Mesenchymal stem cell (in vitro differentiated cells and primary cell): ENCODE results near the gene CYTH3.
A peak's percentile ranks its signal among the peaks of the same experiment; 100 is the strongest.
"Not testable (repeated sequence)": the region's sequence is repeated elsewhere in the genome, so short reads cannot be mapped to it uniquely, and the experiment has no call there.

Experiments used
- DNase-seq: peaks from one replicate; pipeline ENCODE4 v3.0.0-alpha.2; 2013
- H2AFZ ChIP-seq: one replicate; pipeline ENCODE4 v1.6.1; 2013; ENCODE audit warnings: low read depth, mild to moderate bottlenecking, control low read depth, inconsistent platforms, low read length, moderate library complexity
- H2AK5ac ChIP-seq: 2 replicates; pipeline ENCODE4 v1.6.1; 2013; ENCODE audit warnings: low read length, moderate library complexity, mild to moderate bottlenecking, inconsistent platforms; ENCODE audit not compliant: severe bottlenecking
- H2BK120ac ChIP-seq: one replicate; pipeline ENCODE4 v1.6.1; 2013; ENCODE audit warnings: low read depth, mild to moderate bottlenecking, inconsistent platforms, low read length, moderate library complexity
- H2BK12ac ChIP-seq, 2 experiments: one replicate each; pipeline ENCODE4 v1.6.1; 2013; ENCODE audit warnings: inconsistent platforms in 2 of 2, low read length in 2 of 2, mild to moderate bottlenecking in 2 of 2, moderate library complexity in 2 of 2, control low read depth in 1 of 2
- H2BK15ac ChIP-seq: one replicate; pipeline ENCODE4 v1.6.1; 2013; ENCODE audit warnings: mild to moderate bottlenecking, low read depth, inconsistent platforms; ENCODE audit not compliant: poor library complexity, severe bottlenecking
- H2BK5ac ChIP-seq: 2 replicates; pipeline ENCODE4 v1.6.1; 2013; ENCODE audit warnings: low read depth, mild to moderate bottlenecking, low read length, control low read depth, inconsistent platforms; ENCODE audit not compliant: poor library complexity, severe bottlenecking
- H3K14ac ChIP-seq, 2 experiments: one replicate each; pipeline ENCODE4 v1.6.1; 2013; ENCODE audit warnings: inconsistent platforms in 2 of 2, low read length in 2 of 2, control low read depth in 1 of 2, mild to moderate bottlenecking in 1 of 2, moderate library complexity in 1 of 2
- H3K18ac ChIP-seq, 2 experiments: one replicate each; pipeline ENCODE4 v1.6.1; 2013; ENCODE audit warnings: inconsistent platforms in 2 of 2, low read length in 2 of 2, control low read depth in 1 of 2, low read depth in 1 of 2, mild to moderate bottlenecking in 1 of 2
- H3K23ac ChIP-seq, 2 experiments: one replicate each; pipeline ENCODE4 v1.6.1; 2013; ENCODE audit warnings: inconsistent platforms in 2 of 2, low read length in 2 of 2, mild to moderate bottlenecking in 2 of 2, moderate library complexity in 2 of 2, control low read depth in 1 of 2
- H3K27ac ChIP-seq: 2 replicates; pipeline ENCODE4 v1.5.1; 2013; ENCODE audit warnings: mild to moderate bottlenecking, moderate library complexity, low read length, control low read depth, inconsistent platforms; ENCODE audit not compliant: poor library complexity, severe bottlenecking
- H3K27me3 ChIP-seq, 2 experiments: 2 replicates each; pipeline versions ENCODE4 v1.6.1 to v1.7.0; 2013; ENCODE audit warnings: low read length in 2 of 2, mild to moderate bottlenecking in 2 of 2, moderate library complexity in 2 of 2, control low read depth in 1 of 2, inconsistent platforms in 1 of 2; ENCODE audit not compliant: control insufficient read depth in 1 of 2, insufficient read depth in 1 of 2
- H3K36me3 ChIP-seq, 2 experiments: 2 replicates each; pipeline versions ENCODE4 v1.6.1 to v1.7.0; 2013; ENCODE audit warnings: low read length in 2 of 2, control low read depth in 1 of 2, inconsistent platforms in 1 of 2, low read depth in 1 of 2, mild to moderate bottlenecking in 1 of 2; ENCODE audit not compliant: insufficient read depth in 2 of 2, control insufficient read depth in 1 of 2
- H3K4ac ChIP-seq, 2 experiments: one replicate each; pipeline ENCODE4 v1.6.1; 2013; ENCODE audit warnings: inconsistent platforms in 2 of 2, low read length in 2 of 2, mild to moderate bottlenecking in 2 of 2, moderate library complexity in 2 of 2, control low read depth in 1 of 2, low read depth in 1 of 2
- H3K4me1 ChIP-seq: 2 replicates; pipeline ENCODE4 v1.6.1; 2013; ENCODE audit warnings: low read depth, low read length, control low read depth; ENCODE audit not compliant: control insufficient read depth, insufficient read depth
- H3K4me2 ChIP-seq: 2 replicates; pipeline ENCODE4 v1.6.1; 2013; ENCODE audit warnings: low read length, mild to moderate bottlenecking, inconsistent platforms; ENCODE audit not compliant: poor library complexity, severe bottlenecking
- H3K4me3 ChIP-seq, 2 experiments: 2 replicates each; pipeline versions ENCODE4 v1.5.1 to v1.7.0; 2013; ENCODE audit warnings: low read length in 2 of 2, mild to moderate bottlenecking in 2 of 2, control low read depth in 1 of 2, low read depth in 1 of 2; ENCODE audit not compliant: insufficient read depth in 1 of 2
- H3K79me1 ChIP-seq: replicated peaks from 2 replicates; pipeline ENCODE4 v1.6.1; 2013; ENCODE audit warnings: mild to moderate bottlenecking, control low read depth, low read length, inconsistent platforms; ENCODE audit not compliant: poor library complexity, severe bottlenecking
- H3K9ac ChIP-seq: 2 replicates; pipeline ENCODE4 v1.7.0; 2013; ENCODE audit warnings: mild to moderate bottlenecking, low read length, moderate library complexity
- H3K9me3 ChIP-seq: 2 replicates; pipeline ENCODE4 v1.7.0; 2013; ENCODE audit warnings: mild to moderate bottlenecking, low read length; ENCODE audit not compliant: control insufficient read depth
- H4K8ac ChIP-seq: one replicate; pipeline ENCODE4 v1.6.1; 2013; ENCODE audit warnings: inconsistent platforms, mild to moderate bottlenecking, low read length, moderate library complexity
- H4K91ac ChIP-seq: one replicate; pipeline ENCODE4 v1.6.1; 2013; ENCODE audit warnings: mild to moderate bottlenecking, low read length, inconsistent platforms
- WGBS: methylation state at CpG from one replicate; pipeline ENCODE4 v1.1.7; 2013; ENCODE audit warnings: mixed read lengths; 5-methylcytosine and 5-hydroxymethylcytosine counted together

The CYTH3 gene

DNA sequence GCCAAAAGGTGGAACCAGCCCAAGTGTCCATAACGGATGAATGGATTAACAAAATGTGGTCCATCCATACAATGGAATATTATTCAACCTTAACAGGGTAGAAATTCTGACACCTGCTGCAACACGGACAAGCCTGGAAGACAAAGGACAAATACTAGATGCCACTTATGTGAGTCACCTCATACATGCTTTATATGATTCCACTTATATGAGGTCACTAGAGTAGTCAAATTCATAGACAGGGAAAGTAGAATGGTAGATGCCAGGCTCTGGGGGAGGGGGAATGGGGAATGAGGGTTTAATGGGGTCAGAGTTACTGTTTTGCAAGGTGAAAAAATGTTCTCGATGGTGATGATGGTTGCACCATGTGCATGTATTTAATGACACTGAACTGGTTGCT lies 34.0 kb upstream of the CYTH3 start:
- WGBS = 0% methylated on average over 1 of the region's 3 CpGs
- H2BK120ac ChIP-seq = no peak overlapping the region
- DNase-seq = peak; percentile 43
- H3K4me1 ChIP-seq = peaks cover 2% of the 10 kb centered on the region
- no peak overlapping the region for H2BK15ac ChIP-seq
- H3K27me3 ChIP-seq = no peaks in the 10 kb centered on the region
- no peak overlapping the region for H3K18ac ChIP-seq
- H3K4me2 ChIP-seq = no peak overlapping the region
- H3K4me3 ChIP-seq = no peak overlapping the region
- H3K79me1 ChIP-seq = no peaks in the 10 kb centered on the region
- no peak overlapping the region for H2BK12ac ChIP-seq
- no peaks in the 10 kb centered on the region for H3K36me3 ChIP-seq
- no peaks in the 10 kb centered on the region for H3K9me3 ChIP-seq
- no peak overlapping the region for H3K23ac ChIP-seq
- H2AFZ ChIP-seq = no peak overlapping the region
- H2BK5ac ChIP-seq = no peak overlapping the region
- H3K27ac ChIP-seq = no peak overlapping the region
- H3K4ac ChIP-seq = no peak overlapping the region
- no peak overlapping the region for H3K9ac ChIP-seq
- no peak overlapping the region for H2AK5ac ChIP-seq
- no peak overlapping the region for H4K91ac ChIP-seq
- no peak overlapping the region for H3K14ac ChIP-seq
- H4K8ac ChIP-seq = no peak overlapping the region

DNA sequence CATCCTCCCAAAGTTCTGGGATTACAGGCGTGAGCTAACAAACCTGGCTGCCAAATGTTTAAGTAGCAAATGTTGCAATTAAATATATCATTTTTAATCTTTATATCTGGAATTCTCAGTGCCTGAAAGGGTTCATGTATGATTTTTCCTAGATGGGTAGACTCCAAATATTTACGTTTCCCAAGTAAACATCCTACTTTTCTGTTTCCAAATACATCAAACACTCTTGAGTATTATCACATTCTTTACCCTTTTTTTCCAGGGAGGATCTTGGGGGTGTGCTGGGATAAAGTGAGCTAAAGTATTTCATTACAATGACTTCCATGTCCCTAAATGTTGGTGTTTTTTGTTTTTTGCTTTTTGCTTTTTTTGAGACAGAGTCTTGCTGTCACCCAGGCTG lies 32.9 kb upstream of the CYTH3 start:
- Histone ChIP-seq H2BK15ac (no peak overlapping the region), H3K18ac (no peak overlapping the region), H3K27me3 (no peaks in the 10 kb centered on the region), H3K79me1 (no peaks in the 10 kb centered on the region), H4K8ac (no peak overlapping the region), H2BK120ac (no peak overlapping the region), H3K9me3 (no peaks in the 10 kb centered on the region), H2BK12ac (no peak overlapping the region), H2BK5ac (no peak overlapping the region), H3K27ac (no peak overlapping the region), H3K4me3 (no peak overlapping the region), H3K4ac (no peak overlapping the region), H2AFZ (no peak overlapping the region), H3K4me2 (no peak overlapping the region), H3K36me3 (no peaks in the 10 kb centered on the region), H4K91ac (no peak overlapping the region), H3K4me1 (peaks cover 2% of the 10 kb centered on the region), H3K9ac (no peak overlapping the region), H3K14ac (no peak overlapping the region), H2AK5ac (no peak overlapping the region), H3K23ac (no peak overlapping the region)
- WGBS = no CpG with 5 or more reads among the region's 2 CpGs
- peak; percentile 22 for DNase-seq

DNA sequence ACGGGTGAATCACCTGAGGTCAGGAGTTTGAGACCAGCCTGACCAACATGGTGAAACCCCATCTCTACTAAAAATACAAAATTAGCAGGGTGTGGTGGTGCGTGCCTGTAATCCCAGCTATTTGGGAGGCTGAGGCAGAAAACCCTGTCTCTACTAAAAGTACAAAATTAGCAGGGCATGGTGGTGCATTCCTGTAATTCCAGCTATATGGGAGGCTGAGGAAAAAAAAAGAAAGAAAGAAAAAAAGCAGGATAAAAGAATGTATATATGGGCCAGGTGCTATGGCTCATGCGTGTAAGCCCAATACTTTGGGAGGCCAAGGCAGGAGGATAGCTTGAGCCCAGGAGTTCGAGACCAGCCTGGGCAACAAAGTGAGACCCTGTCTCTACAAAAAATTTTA lies 29.0 kb upstream of the CYTH3 start:
- not testable (repeated sequence) for H2AK5ac ChIP-seq, H3K4me3 ChIP-seq, H2BK15ac ChIP-seq, H2BK120ac ChIP-seq, H2BK12ac ChIP-seq, H3K27ac ChIP-seq, H3K4me1 ChIP-seq, H4K8ac ChIP-seq, H3K9me3 ChIP-seq, H3K79me1 ChIP-seq, H3K9ac ChIP-seq, H2AFZ ChIP-seq, H3K36me3 ChIP-seq, H3K4ac ChIP-seq, H4K91ac ChIP-seq, H2BK5ac ChIP-seq, H3K14ac ChIP-seq, DNase-seq, H3K23ac ChIP-seq, H3K4me2 ChIP-seq, H3K27me3 ChIP-seq, H3K18ac ChIP-seq
- WGBS = 96% methylated on average over 4 of the region's 4 CpGs

DNA sequence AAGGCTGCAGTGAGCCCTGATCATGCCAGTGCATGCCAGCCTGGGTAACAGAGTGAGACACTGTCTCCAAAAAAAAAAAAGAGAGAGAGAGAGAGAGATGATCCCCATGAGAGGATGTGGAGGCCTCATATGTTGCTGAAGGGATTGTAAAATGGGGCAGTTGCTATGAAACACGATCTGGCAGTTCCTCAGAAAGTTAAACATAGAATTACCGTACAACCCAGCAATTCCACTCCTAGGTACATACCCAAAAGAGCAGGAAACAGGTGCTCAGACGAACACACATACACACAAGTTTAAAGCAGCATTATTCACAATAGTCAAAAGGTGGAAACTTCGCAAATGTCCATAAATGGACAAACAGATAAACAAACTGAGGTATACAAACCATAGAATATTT lies 27.4 kb upstream of the CYTH3 start:
- H2BK5ac ChIP-seq = no peak overlapping the region
- no peak overlapping the region for H3K4me3 ChIP-seq
- no peak overlapping the region for H3K27ac ChIP-seq
- H3K4ac ChIP-seq = no peak overlapping the region
- H3K4me1 ChIP-seq = peaks cover 3% of the 10 kb centered on the region
- no peak overlapping the region for H3K4me2 ChIP-seq
- H4K8ac ChIP-seq = no peak overlapping the region
- no peak overlapping the region for H3K23ac ChIP-seq
- WGBS = 89% methylated on average over 4 of the region's 4 CpGs
- H3K14ac ChIP-seq = no peak overlapping the region
- H4K91ac ChIP-seq = no peak overlapping the region
- H3K27me3 ChIP-seq = no peaks in the 10 kb centered on the region
- no peak overlapping the region for H3K18ac ChIP-seq
- H3K79me1 ChIP-seq = no peaks in the 10 kb centered on the region
- H2BK15ac ChIP-seq = no peak overlapping the region
- no peaks in the 10 kb centered on the region for H3K36me3 ChIP-seq
- H2AFZ ChIP-seq = no peak overlapping the region
- no peaks in the 10 kb centered on the region for H3K9me3 ChIP-seq
- H2AK5ac ChIP-seq = no peak overlapping the region
- DNase-seq = no peak
- no peak overlapping the region for H2BK12ac ChIP-seq
- no peak overlapping the region for H3K9ac ChIP-seq
- no peak overlapping the region for H2BK120ac ChIP-seq
